ENCODE data around the gene USP1. TPM values are rescaled to one million over a fixed set of nuclear protein-coding genes. Genes with fewer than 3 reads are reported as not detected.

Gene USP1
- total RNA-seq, 2 experiments from 2014 or later = 69.6 to 96.6 TPM

DNA sequence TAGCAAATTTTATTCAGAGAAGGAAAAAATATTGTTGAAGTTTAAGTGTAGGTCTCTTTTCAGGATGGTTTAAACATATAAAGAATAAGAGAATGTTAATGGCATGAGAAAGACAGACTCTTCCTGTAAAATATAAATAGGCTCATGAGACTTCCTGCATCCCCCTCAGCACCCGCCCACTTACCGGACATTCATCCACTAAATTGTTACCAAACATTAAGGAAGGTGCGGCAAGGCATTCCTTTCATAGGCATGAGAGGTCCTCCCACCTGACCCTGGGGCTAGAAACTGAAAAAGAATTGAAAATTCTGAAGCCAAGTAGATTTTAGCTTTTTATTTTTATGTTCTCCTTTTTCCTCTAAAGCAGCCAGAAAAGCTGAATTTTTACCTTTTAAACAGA, 10.6 kb upstream of the USP1 start:
- Histone ChIP-seq H3K9me3 (ENCODE audit: low read length) (no peaks in the 10 kb centered on the region), H3K27ac (ENCODE audit: low read depth, low read length, poor library complexity, severe bottlenecking) (no peak overlapping the region), H3K4me1 (ENCODE audit: insufficient read depth, low read length, poor library complexity, severe bottlenecking) (peaks cover 14% of the 10 kb centered on the region), H3K9me2 (ENCODE audit: insufficient read depth, low read length) (no peaks in the 10 kb centered on the region), H3K4me3 (ENCODE audit: low read depth, low read length, poor library complexity, severe bottlenecking) (no peak overlapping the region), H3K4me2 (ENCODE audit: low read length) (no peak overlapping the region), H2AFZ (ENCODE audit: low read length) (peak overlapping the region; percentile 76), H4K20me1 (ENCODE audit: insufficient read depth, low read length) (no peaks in the 10 kb centered on the region), H3K79me2 (ENCODE audit: insufficient read depth, low read depth, low read length) (no peaks in the 10 kb centered on the region), H3K36me3 (ENCODE audit: insufficient read depth, low read length) (no peaks in the 10 kb centered on the region)
- ChIA-PET POLR2A (interaction anchor here (1.3 kb wide), 1 partner anchor 10 kb away, joined by 3 read pairs; no protein-coding TSS in a partner anchor), CTCF (ENCODE audit: unreplicated experiment) (no interaction called here)
- no peak for DNase-seq (ENCODE audit: low spot score)
- TF ChIP-seq, protein P1, sequence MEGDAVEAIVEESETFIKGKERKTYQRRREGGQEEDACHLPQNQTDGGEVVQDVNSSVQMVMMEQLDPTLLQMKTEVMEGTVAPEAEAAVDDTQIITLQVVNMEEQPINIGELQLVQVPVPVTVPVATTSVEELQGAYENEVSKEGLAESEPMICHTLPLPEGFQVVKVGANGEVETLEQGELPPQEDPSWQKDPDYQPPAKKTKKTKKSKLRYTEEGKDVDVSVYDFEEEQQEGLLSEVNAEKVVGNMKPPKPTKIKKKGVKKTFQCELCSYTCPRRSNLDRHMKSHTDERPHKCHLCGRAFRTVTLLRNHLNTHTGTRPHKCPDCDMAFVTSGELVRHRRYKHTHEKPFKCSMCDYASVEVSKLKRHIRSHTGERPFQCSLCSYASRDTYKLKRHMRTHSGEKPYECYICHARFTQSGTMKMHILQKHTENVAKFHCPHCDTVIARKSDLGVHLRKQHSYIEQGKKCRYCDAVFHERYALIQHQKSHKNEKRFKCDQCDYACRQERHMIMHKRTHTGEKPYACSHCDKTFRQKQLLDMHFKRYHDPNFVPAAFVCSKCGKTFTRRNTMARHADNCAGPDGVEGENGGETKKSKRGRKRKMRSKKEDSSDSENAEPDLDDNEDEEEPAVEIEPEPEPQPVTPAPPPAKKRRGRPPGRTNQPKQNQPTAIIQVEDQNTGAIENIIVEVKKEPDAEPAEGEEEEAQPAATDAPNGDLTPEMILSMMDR (conservative IDR thresholded peaks at IDR 0.05; ENCODE audit: low read length) = no peak
- no peak for TF ChIP-seq EZH2phosphoT487 (IDR thresholded peaks at IDR 0.05; ENCODE audit: borderline replicate concordance, low read depth, low read length)
- intact Hi-C loops (cut with micrococcal nuclease; ENCODE audit: unreplicated experiment) = no loop called here
- no TSS peak for BruUV-seq (replicated peaks)

DNA sequence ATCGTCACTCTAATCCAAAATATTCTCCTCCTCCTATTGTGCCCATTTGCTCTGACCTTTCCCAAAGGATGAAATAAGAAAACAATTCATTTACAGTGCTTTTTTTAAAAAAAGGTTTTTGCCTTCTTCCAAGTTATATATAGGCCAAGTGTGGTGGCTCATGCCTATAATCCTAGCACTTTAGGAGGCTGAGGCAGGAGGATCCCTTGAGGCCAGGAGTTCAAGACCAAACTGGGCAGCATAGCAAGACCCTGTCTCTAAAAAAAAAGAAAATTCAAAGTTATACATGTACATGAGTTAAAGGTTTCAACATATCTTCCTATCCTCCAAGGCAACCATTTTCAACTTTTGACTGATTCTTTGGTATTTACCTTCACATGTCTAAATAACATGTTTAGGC, 10.1 kb upstream of the USP1 start:
- Histone ChIP-seq H3K9me2 (ENCODE audit: insufficient read depth, low read length) (no peaks in the 10 kb centered on the region), H3K4me3 (ENCODE audit: low read depth, low read length, poor library complexity, severe bottlenecking) (no peak overlapping the region), H3K79me2 (ENCODE audit: insufficient read depth, low read depth, low read length) (no peaks in the 10 kb centered on the region), H3K4me2 (ENCODE audit: low read length) (no peak overlapping the region), H3K9me3 (ENCODE audit: low read length) (no peaks in the 10 kb centered on the region), H3K36me3 (ENCODE audit: insufficient read depth, low read length) (no peaks in the 10 kb centered on the region), H2AFZ (ENCODE audit: low read length) (peak overlapping the region; percentile 76; the same call in 1 of the 2 replicates), H3K27ac (ENCODE audit: low read depth, low read length, poor library complexity, severe bottlenecking) (no peak overlapping the region), H3K4me1 (ENCODE audit: insufficient read depth, low read length, poor library complexity, severe bottlenecking) (peaks cover 19% of the 10 kb centered on the region), H4K20me1 (ENCODE audit: insufficient read depth, low read length) (no peaks in the 10 kb centered on the region)
- POLR2A ChIA-PET = no interaction called here
- BruUV-seq (replicated peaks) = no TSS peak
- intact Hi-C loops (cut with micrococcal nuclease; ENCODE audit: unreplicated experiment) = no loop called here
- DNase-seq (ENCODE audit: low spot score) = no peak
- TF ChIP-seq EZH2phosphoT487 (IDR thresholded peaks at IDR 0.05; ENCODE audit: borderline replicate concordance, low read depth, low read length) = no peak
- TF ChIP-seq, protein P1 (conservative IDR thresholded peaks at IDR 0.05; ENCODE audit: low read length) = no peak
- CTCF ChIA-PET (ENCODE audit: unreplicated experiment) = no interaction called here

DNA sequence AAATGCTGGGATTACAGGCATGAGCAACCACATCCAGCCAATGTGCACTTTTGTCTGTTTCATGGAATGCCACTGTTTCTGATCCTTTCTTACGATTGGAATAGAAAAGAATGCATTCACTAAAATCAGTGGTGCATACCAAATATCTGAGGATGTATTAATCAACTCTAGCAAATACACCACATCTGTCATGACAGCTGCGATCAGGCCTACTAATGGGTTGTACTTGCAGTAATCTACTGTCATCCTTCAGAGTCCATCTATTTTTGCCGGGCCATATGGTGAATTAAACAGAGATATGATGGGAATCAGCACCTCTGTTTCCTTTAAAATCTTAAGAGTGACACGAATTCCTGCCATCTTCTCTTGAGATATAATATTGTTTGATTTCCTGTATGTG, 8.5 kb upstream of the USP1 start:
- no peaks in the 10 kb centered on the region for H4K20me1 ChIP-seq (ENCODE audit: insufficient read depth, low read length)
- CTCF ChIA-PET (ENCODE audit: unreplicated experiment) = no interaction called here
- TF ChIP-seq, protein P1 (conservative IDR thresholded peaks at IDR 0.05; ENCODE audit: low read length) = no peak
- no peak for TF ChIP-seq EZH2phosphoT487 (IDR thresholded peaks at IDR 0.05; ENCODE audit: borderline replicate concordance, low read depth, low read length)

More for the DNA sequence above, 8.5 kb upstream of the USP1 start:
- intact Hi-C loops (cut with micrococcal nuclease; ENCODE audit: unreplicated experiment) = no loop called here
- Histone ChIP-seq H3K27ac (ENCODE audit: low read depth, low read length, poor library complexity, severe bottlenecking) (no peak overlapping the region), H3K4me1 (ENCODE audit: insufficient read depth, low read length, poor library complexity, severe bottlenecking) (peaks cover 19% of the 10 kb centered on the region), H3K4me2 (ENCODE audit: low read length) (no peak overlapping the region), H3K36me3 (ENCODE audit: insufficient read depth, low read length) (no peaks in the 10 kb centered on the region), H3K4me3 (ENCODE audit: low read depth, low read length, poor library complexity, severe bottlenecking) (no peak overlapping the region), H3K9me3 (ENCODE audit: low read length) (no peaks in the 10 kb centered on the region), H2AFZ (ENCODE audit: low read length) (no peak overlapping the region), H3K79me2 (ENCODE audit: insufficient read depth, low read depth, low read length) (no peaks in the 10 kb centered on the region), H3K9me2 (ENCODE audit: insufficient read depth, low read length) (no peaks in the 10 kb centered on the region)
- BruUV-seq (replicated peaks) = no TSS peak
- POLR2A ChIA-PET = no interaction called here
- DNase-seq (ENCODE audit: low spot score) = no peak
